Measurements from ENCODE around the gene CDH1. TPM values are rescaled to one million over a fixed set of nuclear protein-coding genes. Genes with fewer than 3 reads are reported as not detected.

CDH1 gene
- polyA plus RNA-seq, 1 of the 3 experiments (the other 2 are of a cell fraction) = not detected

- TF ChIP-seq IRF3 (IDR thresholded peaks at IDR 0.05; ENCODE audit: low read depth, low read length) = no peak
- TF ChIP-seq RAD21 (IDR thresholded peaks at IDR 0.05; ENCODE audit: low read length) = no peak
- no peak for TF ChIP-seq FOSL2 (IDR thresholded peaks at IDR 0.05; ENCODE audit: borderline replicate concordance, low read depth)
- no peak for TF ChIP-seq GABPA (IDR thresholded peaks at IDR 0.05; ENCODE audit: low read depth)
- no peak for TF ChIP-seq ZBTB33 (IDR thresholded peaks at IDR 0.05; ENCODE audit: borderline replicate concordance, low read depth)
These were observed 14.1 kb downstream of the CDH1 start (continued) for GRCh38 chr16:68751160-68751559.

GRCh38 chr16:68752602-68753001, 15.5 kb downstream of the CDH1 start:
- no peaks in the 10 kb centered on the region for H3F3A ChIP-seq (replicated peaks; ENCODE audit: insufficient read depth)
- H3K4me2 ChIP-seq = no peak overlapping the region
- WGBS (ENCODE audit: low lambda C conversion rate) = 50% methylated on average over 3 of the region's 3 CpGs
- H3K27ac ChIP-seq (ENCODE audit: low read depth in 2 of 2, low read length in 1 of 2) = no peak overlapping the region
- no peaks in the 10 kb centered on the region for H3K36me3 ChIP-seq (replicated peaks in 1 of 2; ENCODE audit: control insufficient read depth in 1 of 2, insufficient read depth in 2 of 2, low read length in 1 of 2)
- no peak overlapping the region for H3K4me3 ChIP-seq (ENCODE audit: low read depth in 2 of 2, low read length in 1 of 2)
- H3K9me3 ChIP-seq = no peaks in the 10 kb centered on the region
- H3K9ac ChIP-seq = no peak overlapping the region
- no peaks in the 10 kb centered on the region for H3K79me2 ChIP-seq (ENCODE audit: insufficient read depth)
- POLR2A ChIA-PET = no interaction called here
- H2AFZ ChIP-seq (ENCODE audit: low read depth) = no peak overlapping the region
- DNase-seq = no peak
- no peaks in the 10 kb centered on the region for H4K20me1 ChIP-seq (ENCODE audit: insufficient read depth)
- CTCF ChIA-PET = interaction anchor here (1.7 kb wide), 1 partner anchor 162 kb away, joined by 4 read pairs; no protein-coding TSS in a partner anchor
- H3K4me1 ChIP-seq (ENCODE audit: control insufficient read depth in 1 of 2, insufficient read depth in 2 of 2, low read depth in 1 of 2, low read length in 1 of 2) = no peaks in the 10 kb centered on the region
- TF ChIP-seq RFX5 (IDR thresholded peaks at IDR 0.05; ENCODE audit: low read length) (no peak), CTCF (IDR thresholded peaks at IDR 0.05) (no peak), JUND (IDR thresholded peaks at IDR 0.05) (no peak), SIN3A (IDR thresholded peaks at IDR 0.05; ENCODE audit: borderline replicate concordance, low read depth, low read length) (no peak), RAD21 (IDR thresholded peaks at IDR 0.05; ENCODE audit: low read length) (no peak), GATA2 (CRISPR knock-in tag; IDR thresholded peaks at IDR 0.05) (no peak), SMC3 (IDR thresholded peaks at IDR 0.05; ENCODE audit: low read depth, low read length) (no peak)
- no peaks in the 10 kb centered on the region for H3K27me3 ChIP-seq (ENCODE audit: insufficient read depth)
- H3K9me2 ChIP-seq = no peaks in the 10 kb centered on the region

Measured in SK-N-SH (cell line).